ENCODE results near the gene HNRNPA1.
"Not testable (repeated sequence)": the region's sequence is repeated elsewhere in the genome, so short reads cannot be mapped to it uniquely, and the experiment has no call there.

HNRNPA1 gene

GRCh38 chr12:54276368-54276767, 4.2 kb upstream of the HNRNPA1 start:
- no peak for DNase-seq (ENCODE audit: low spot score)

DNA sequence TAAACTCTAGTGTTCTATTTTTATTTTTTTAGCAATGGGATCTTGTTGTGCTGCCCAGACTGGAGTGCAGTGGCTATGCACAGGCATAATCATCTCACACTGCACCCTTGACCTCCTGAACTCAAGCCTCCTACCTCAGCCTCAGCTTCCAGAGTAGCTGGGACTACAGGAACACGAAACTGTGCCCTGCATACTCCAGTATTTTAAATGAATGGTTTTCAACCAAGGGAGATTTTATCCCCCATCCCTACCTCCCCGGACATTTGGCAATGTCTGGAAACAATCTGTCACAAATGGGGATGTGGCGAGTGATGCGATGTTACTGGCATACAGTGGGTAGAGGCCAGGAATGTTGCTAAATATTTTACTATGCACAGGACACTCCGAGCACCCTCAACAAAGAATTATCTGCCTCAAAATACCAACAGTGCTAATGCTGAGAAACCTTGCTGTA, 2.7 kb upstream of the HNRNPA1 start:
- DNase-seq (ENCODE audit: low spot score), result no peak

GRCh38 chr12:54279227-54279631, 1.3 kb upstream of the HNRNPA1 start:
- DNase-seq (ENCODE audit: low spot score), result no peak

GRCh38 chr12:54279632-54280467, 676 bp upstream of the HNRNPA1 start, which contains the start of gene CBX5:
CBX5 (minus strand) TSS chr12:54280122; CDS start chr12:54257650, 22,472 bp downstream.
- peak; percentile 100 for DNase-seq (ENCODE audit: low spot score)

DNA sequence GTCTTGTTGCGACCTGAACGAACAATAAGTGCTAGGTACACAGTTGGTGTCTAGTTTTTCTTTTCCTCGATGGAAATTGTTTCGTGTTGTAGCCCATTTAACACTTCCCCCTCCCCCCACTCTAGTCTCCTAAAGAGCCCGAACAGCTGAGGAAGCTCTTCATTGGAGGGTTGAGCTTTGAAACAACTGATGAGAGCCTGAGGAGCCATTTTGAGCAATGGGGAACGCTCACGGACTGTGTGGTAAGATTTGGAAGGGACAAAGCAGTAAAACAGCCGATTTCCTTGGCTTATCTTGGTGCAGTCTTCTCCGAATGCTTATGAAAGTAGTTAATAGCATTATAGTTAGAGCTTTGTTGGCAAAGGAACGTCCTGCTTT, 724 bp downstream of the HNRNPA1 start:
- not testable (repeated sequence) for DNase-seq (ENCODE audit: low spot score)

DNA sequence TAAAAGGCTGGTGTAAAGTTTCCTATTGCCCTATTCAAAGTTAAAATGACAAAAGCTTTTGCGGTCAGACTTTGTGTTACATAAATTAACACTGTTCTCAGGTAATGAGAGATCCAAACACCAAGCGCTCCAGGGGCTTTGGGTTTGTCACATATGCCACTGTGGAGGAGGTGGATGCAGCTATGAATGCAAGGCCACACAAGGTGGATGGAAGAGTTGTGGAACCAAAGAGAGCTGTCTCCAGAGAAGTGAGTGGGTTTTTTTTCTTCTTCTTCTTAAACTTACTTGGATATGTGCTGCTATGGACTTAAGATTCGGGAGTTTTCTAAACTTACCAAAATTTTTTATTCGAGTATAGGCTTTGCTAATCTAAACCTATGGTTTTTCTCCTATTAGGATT, 1.2 kb downstream of the HNRNPA1 start:
- not testable (repeated sequence) for DNase-seq (ENCODE audit: low spot score)

DNA sequence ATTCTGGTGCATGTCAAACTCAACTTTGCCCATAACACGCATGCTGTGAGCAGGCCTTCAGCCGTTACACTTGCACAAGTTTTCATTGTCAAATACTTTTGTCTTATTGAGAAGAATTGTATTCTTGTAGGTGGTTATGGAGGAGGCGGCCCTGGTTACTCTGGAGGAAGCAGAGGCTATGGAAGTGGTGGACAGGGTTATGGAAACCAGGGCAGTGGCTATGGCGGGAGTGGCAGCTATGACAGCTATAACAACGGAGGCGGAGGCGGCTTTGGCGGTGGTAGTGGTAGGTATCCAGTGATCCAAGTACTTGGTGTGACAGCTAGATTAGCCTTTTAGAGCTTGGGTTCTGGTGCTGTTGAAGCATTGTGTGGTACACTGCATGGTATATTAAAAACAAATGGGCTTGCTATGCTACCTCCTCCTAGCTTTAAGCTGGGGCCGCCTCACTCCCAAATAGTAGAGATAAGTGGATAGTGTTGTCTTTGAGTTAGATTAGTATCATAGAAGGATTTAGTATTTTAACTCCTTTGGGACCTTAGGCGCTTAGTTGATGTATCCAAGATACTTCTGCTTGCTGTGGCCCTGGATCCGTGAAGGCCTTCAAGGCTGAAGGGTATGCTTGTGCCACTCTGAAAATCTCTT, 2.5 kb downstream of the HNRNPA1 start:
- no peak for DNase-seq (ENCODE audit: low spot score)

DNA sequence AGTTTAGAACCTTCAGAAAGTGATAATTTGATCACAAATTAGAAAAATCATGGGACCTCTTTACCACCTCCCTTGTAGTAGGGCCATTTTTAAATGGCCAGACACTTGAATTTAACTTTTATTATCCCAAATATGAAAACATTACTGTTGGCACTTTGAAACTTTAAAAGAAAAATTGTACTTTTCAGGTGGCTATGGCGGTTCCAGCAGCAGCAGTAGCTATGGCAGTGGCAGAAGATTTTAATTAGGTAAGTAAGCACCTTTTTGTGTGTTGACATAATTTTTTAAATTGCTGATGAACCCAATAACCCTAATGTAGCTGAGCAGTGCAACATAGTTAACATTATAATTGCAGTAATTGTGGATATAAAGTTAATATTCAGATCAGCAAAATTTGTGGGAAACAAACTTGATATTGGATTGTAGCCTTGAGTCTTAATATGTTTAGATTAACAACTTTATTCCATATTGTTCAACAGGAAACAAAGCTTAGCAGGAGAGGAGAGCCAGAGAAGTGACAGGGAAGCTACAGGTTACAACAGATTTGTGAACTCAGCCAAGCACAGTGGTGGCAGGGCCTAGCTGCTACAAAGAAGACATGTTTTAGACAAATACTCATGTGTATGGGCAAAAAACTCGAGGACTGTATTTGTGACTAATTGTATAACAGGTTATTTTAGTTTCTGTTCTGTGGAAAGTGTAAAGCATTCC, 3.7 kb downstream of the HNRNPA1 start:
- DNase-seq (ENCODE audit: low spot score), result not testable (repeated sequence)

DNA sequence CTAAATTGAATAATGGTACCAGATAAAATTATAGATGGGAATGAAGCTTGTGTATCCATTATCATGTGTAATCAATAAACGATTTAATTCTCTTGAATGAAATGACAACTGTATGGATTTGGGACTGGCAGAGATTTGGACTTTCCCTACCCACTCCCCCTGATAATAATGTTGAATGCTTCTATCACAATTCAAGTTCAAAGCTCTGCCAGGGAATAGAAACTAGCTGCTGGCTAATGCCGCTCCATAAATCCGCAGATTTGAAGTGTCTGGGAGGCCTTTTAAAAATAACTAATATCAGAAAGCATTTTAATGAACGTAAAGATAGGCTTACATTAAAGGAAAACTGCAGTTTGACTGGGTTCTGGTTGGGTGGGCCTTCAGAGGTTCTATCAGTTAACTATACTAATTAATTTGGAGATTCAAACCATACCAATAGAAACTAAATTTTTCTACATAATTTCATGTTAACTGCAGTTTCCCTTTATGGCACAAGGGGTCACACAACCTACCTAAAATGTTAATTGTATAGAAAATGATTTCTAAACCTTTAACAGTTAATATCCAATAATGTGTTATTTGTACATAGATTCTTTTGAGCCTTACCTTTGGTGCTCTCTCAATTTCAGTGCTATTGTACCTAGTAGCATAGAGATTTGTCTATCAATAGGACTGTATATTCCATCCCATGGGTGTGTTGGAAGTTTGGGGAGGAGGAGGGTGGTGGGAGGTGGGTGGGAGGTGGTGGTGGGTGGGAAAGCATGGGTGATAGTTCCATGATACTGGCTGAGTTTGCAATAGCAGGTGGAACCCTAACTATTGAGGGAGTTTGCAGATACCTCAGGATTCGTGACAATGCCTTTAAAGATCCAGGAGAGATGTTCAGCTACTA, 4.9 kb downstream of the HNRNPA1 start:
- DNase-seq (ENCODE audit: low spot score), result no peak

DNA sequence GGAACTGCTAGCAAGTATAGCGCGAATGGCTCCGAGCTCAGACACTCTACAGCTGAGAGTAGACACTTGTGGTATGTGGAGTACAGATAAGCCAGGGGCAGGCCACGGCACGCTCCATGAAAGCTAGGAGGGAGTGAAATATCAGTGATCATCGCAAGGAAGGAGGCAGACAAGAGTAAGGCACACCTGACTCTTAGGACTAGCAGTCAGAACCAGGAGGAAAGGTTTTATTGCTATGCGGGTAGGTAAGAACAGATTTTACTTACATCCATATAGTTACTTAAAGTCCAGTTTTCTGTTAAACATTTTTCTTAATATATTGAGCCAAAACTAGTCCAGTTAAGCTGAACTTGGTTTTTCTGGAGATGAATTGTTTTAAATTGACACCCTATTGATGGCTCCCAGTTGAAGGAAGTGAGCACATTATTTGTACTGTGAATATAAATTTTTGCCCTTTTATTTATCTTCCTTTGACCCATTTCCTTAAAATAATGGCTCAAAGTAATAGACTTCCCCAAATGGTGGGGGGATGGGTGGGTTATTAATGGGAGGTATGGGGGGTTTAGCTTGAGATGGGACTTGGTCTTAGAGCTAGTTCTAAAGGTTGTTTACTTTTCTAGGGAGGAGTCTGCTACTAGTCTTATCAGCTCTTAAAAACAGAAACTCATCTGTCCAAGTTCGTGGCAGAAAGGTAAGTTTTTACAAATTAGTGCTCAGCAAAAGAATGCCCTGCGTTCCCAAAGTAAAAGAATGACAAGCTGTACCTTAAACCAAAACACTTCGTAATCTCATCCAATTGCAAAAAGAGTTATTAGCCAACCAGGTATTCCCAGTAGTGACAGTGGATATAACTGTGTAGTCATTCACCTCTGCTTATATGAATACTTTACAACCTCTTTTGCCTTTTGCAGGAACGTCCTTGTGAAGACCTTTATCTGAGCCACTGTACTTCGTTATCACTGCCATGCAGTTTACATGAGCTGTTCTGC, 5.8 kb downstream of the HNRNPA1 start:
- no peak for DNase-seq (ENCODE audit: low spot score)

DNA sequence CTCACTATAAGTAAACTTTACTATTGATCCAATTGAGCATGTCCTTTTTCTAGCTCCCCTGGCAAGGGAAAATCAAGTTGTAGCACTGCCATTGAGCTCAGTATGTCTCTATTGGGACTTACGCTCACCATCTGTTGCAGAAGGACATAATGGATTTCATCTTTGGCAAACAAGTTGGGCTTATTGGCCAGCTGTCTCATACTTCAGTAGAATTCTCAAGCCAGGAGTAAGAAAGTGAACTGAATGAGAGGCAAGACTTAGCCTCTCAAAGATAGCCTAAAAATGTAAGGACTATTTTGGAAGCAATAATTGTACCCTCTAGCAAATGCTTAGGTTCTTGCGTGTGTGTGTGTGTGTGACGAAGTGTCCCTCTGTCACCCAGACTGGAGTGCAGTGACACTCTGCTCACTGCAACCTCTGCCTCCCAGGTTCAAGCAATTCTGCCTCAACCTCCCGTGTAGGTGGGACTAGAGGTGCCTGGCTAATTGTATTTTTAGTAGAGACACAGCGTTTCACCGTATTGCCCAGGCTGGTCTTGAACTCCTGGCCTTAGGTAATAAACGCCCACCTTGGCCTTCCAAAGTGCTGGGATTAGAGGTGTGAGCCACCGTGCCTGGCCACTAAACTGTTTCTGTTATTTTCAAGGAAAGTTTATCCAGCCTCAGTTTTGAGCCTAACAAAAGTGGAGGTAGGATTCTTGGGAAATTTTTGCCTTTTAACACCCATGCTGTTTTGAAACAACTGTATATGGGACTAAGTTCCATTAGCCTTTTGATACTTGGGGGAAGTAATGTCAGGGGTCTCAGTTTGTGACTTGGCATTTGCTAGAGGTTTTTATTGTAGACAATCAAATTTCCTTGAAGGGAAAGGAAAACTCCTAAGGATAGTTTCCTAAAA, 7.0 kb downstream of the HNRNPA1 start:
- DNase-seq (ENCODE audit: low spot score), result no peak

- no peak for DNase-seq (ENCODE audit: low spot score)
Observed at GRCh38 chr12:54292083-54292930, 11.8 kb downstream of the HNRNPA1 start.

- no peak for DNase-seq (ENCODE audit: low spot score)
Observed at GRCh38 chr12:54292931-54293241, 12.4 kb downstream of the HNRNPA1 start.

DNA sequence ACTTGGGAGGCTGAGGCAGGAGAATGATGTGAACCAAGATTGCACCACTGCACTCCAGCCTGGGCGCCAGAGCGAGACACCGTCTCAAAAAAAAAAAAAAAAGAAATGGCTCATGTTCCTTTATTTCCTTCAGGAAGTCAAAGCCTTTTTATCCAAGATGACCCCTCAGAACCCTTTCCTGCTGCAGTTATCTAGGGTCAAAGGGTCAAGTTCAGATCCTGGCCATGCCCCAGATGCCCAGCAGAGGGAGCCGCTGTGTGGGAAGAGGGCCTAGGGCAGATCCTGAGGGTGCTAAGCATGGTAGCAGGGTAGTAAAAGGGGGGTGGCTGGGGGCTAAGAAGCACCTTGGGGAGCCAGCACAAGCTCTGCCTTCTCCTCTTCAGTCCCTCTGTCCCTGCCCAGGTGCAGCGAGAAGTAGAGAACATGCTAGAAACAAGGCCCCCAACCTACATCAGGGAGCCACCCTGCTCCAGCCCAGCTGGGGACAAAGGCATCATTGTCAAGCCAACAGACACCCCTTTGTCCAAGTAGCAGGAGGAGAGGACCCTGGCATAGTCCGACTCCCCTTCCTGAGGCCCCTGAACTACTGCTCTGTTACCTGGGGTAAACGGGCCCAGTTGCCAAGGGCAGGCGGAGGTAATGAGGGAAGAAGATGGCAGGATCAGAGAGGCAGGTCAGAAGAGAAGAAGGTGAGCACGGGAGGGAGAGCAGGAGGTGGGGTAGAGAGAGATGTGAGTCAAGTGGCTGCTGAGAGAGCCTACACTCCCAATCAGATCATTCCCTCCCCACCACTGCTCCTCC, 13.8 kb downstream of the HNRNPA1 start:
- DNase-seq (ENCODE audit: low spot score), result peak; percentile 51

GRCh38 chr12:54294953-54295566, 14.5 kb downstream of the HNRNPA1 start:
- no peak for DNase-seq (ENCODE audit: low spot score)

DNA sequence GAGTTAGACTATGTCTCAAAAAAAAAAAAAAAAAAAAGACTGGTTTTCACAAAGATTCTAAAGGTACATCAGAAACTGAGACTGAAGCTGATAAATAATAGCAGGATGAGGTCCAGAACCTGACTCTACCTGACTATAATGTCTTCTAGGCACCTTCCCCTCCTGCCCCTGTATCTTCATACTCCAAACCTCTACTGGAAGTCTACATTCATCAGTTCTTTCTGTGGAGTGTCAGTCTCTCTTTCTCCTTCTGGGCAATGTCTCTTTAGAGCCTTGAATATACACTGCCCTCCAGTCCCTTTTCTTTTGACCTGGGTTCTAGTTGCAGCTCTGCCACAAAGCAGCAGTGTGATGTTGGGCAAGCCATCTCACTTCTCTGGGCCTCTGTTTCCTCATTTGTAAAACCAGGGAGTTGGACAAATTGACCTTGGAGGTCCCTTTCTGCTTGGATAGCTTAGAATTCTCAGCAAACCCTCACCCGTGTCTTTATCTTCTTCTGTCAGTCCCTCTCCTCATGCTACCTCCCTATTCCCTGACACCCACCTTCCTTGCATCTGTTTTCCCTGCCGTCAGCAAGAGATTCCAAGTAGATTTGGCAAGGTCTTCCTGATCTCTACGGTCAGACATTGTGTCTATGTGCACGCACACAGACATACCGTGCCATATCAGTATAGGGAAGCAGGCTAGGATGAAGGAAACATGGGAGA, 16.0 kb downstream of the HNRNPA1 start:
- DNase-seq (ENCODE audit: low spot score), result no peak

DNA sequence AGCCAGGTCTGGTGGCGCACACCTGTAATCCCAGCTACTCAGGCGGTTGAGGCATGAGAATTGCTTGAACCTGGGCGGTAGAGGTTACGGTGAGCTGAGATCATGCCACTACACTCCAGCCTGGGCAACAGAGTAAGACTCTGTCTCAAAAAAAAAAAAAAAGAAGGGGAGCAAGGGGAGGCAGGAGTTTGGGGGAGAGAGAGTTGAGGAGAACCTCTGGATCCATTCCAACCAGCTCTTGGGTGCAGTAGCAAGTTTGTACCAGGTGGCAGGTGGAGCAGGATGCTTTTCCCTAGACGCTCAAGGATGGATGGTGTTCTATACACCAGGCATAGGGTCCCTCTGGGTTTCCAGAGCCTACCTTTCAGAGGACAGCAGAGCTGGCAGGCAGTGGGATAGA, 18.4 kb downstream of the HNRNPA1 start:
- no peak for DNase-seq (ENCODE audit: low spot score)

Measured in CD4-positive, alpha-beta T cell treated with Interleukin-6 at 100 ng/mL for 8 hours (primary cell).